H1 (cell line): ENCODE data around the gene KLF6. TPM values are rescaled to one million over a fixed set of nuclear protein-coding genes. Genes with fewer than 3 reads are reported as not detected.

Experiments used
- CTCF ChIA-PET: fragments of 300-600 bp; sonication (Branson Sonifier 250); formaldehyde crosslinking; loops from one replicate; lab custom pipeline; 2021; ENCODE audit not compliant: partially characterized antibody; lab: Charles Lee
- POLR2A ChIA-PET: fragments of 300-600 bp; sonication (Branson Sonifier 250); formaldehyde crosslinking; loops from one replicate; lab custom pipeline; 2021; ENCODE audit warnings: inconsistent platforms; ENCODE audit not compliant: partially characterized antibody; lab: Charles Lee
- DNase-seq, 2 experiments: peaks; one replicate each; pipeline versions ENCODE4 v3.0.0 to v3.0.0-alpha.2; 2010 to 2022; ENCODE audit warnings: low spot score in 2 of 2, low read depth in 1 of 2, mixed read lengths in 1 of 2
- FAIRE-seq: peaks from 2 replicates; lab custom pipeline; 2011; peaks lifted over from hg19 to GRCh38; lab: Jason Lieb, UNC
- H2AFZ ChIP-seq: 2 replicates; pipeline ENCODE4 v1.8.1; 2012; ENCODE audit warnings: low read length, inconsistent platforms
- H2AK5ac ChIP-seq: 2 replicates; pipeline ENCODE4 v1.6.1; 2013; ENCODE audit warnings: low read depth, low read length
- H2BK120ac ChIP-seq: replicated peaks from 2 replicates; pipeline ENCODE3; 2013; ENCODE audit warnings: low read depth, low read length, inconsistent platforms
- H2BK12ac ChIP-seq: 2 replicates; pipeline ENCODE4 v1.6.1; 2013; ENCODE audit warnings: low read depth, low read length
- H2BK15ac ChIP-seq: 2 replicates; pipeline ENCODE4 v1.6.1; 2013; ENCODE audit warnings: low read length
- H2BK20ac ChIP-seq: 2 replicates; pipeline ENCODE4 v1.6.1; 2013; ENCODE audit warnings: low read length
- H2BK5ac ChIP-seq: 2 replicates; pipeline ENCODE4 v1.6.1; 2013; ENCODE audit warnings: low read depth, low read length
- H3K14ac ChIP-seq: 2 replicates; pipeline ENCODE4 v1.6.1; 2013; ENCODE audit warnings: inconsistent platforms; ENCODE audit not compliant: insufficient read length
- H3K18ac ChIP-seq: 2 replicates; pipeline ENCODE4 v1.6.1; 2013; ENCODE audit warnings: low read length; ENCODE audit errors: extremely low read depth
- H3K23ac ChIP-seq: 2 replicates; pipeline ENCODE4 v1.6.1; 2013; ENCODE audit warnings: inconsistent platforms; ENCODE audit not compliant: insufficient read length
- H3K23me2 ChIP-seq: 2 replicates; pipeline ENCODE4 v1.6.1; 2013; ENCODE audit warnings: low read depth, low read length
- H3K27ac ChIP-seq: 2 replicates; pipeline ENCODE4 v1.6.1; 2011; ENCODE audit warnings: low read depth, low read length, inconsistent platforms
- H3K27me3 ChIP-seq, 4 experiments: replicated peaks in 1 of 4; 1 replicate in 1 of 4; 2 replicates in 3 of 4; pipeline versions ENCODE4 v1.6.1 to v1.8.1; 2011 to 2013; ENCODE audit warnings: low read length in 3 of 4, mild to moderate bottlenecking in 3 of 4, inconsistent platforms in 2 of 4, mixed read lengths in 2 of 4, moderate library complexity in 1 of 4; ENCODE audit not compliant: control insufficient read depth in 3 of 4, insufficient read depth in 3 of 4; ENCODE audit errors: extremely low read depth in 1 of 4
- H3K36me3 ChIP-seq, 4 experiments: 2 replicates each; pipeline versions ENCODE4 v1.6.1 to v1.8.1; 2011 to 2013; ENCODE audit warnings: mild to moderate bottlenecking in 4 of 4, low read length in 3 of 4, moderate library complexity in 2 of 4, control low read depth in 1 of 4, inconsistent platforms in 1 of 4; ENCODE audit not compliant: insufficient read depth in 4 of 4, control insufficient read depth in 2 of 4
- H3K4ac ChIP-seq: replicated peaks from 2 replicates; pipeline ENCODE3; 2013; ENCODE audit warnings: low read length, low read depth, mixed read lengths, inconsistent platforms; ENCODE audit not compliant: insufficient read length
- H3K4me1 ChIP-seq, 4 experiments: replicated peaks in 1 of 4; 1 replicate in 1 of 4; 2 replicates in 3 of 4; pipeline versions ENCODE4 v1.6.1 to v1.8.1; 2011 to 2013; ENCODE audit warnings: low read length in 3 of 4, inconsistent platforms in 2 of 4, mixed read lengths in 1 of 4; ENCODE audit not compliant: insufficient read depth in 4 of 4, control insufficient read depth in 3 of 4
- H3K4me2 ChIP-seq, 2 experiments: 2 replicates each; pipeline versions ENCODE4 v1.6.1 to v1.8.1; 2011 to 2013; ENCODE audit warnings: low read depth in 2 of 2, low read length in 2 of 2, control low read depth in 1 of 2, inconsistent platforms in 1 of 2, mild to moderate bottlenecking in 1 of 2; ENCODE audit not compliant: insufficient read depth in 1 of 2
- H3K4me3 ChIP-seq, 4 experiments: fragments of 200-600, 300-600 bp in 1 of 4; sonication (generic), shearing (Covaris generic), sonication (Bioruptor Twin) in 1 of 4; 2 replicates each; pipeline versions ENCODE4 v1.5.1 to v1.8.1; 2011 to 2016; ENCODE audit warnings: low read length in 4 of 4, low read depth in 3 of 4, control low read depth in 2 of 4, inconsistent platforms in 2 of 4, mild to moderate bottlenecking in 2 of 4, mixed read lengths in 1 of 4, moderate library complexity in 1 of 4; ENCODE audit not compliant: insufficient read depth in 2 of 4; ENCODE audit errors: extremely low read depth in 1 of 4
- H3K56ac ChIP-seq: replicated peaks from 2 replicates; pipeline ENCODE3; 2013; ENCODE audit warnings: low read depth, mild to moderate bottlenecking, mixed read lengths, low read length, inconsistent platforms; ENCODE audit not compliant: insufficient read length
- H3K79me1 ChIP-seq: 2 replicates; pipeline ENCODE4 v1.6.1; 2013; ENCODE audit warnings: low read depth, low read length, control low read depth
- H3K79me2 ChIP-seq, 2 experiments: 2 replicates each; pipeline versions ENCODE4 v1.6.1 to v1.8.1; 2012 to 2013; ENCODE audit warnings: low read length in 2 of 2, mild to moderate bottlenecking in 2 of 2, inconsistent platforms in 1 of 2; ENCODE audit not compliant: insufficient read depth in 2 of 2, control insufficient read depth in 1 of 2
- H3K9ac ChIP-seq, 4 experiments: replicated peaks in 1 of 4; 1 replicate in 1 of 4; 2 replicates in 3 of 4; pipeline versions ENCODE4 v1.6.1 to v1.8.1; 2011 to 2013; ENCODE audit warnings: low read depth in 3 of 4, low read length in 3 of 4, control low read depth in 2 of 4, mild to moderate bottlenecking in 2 of 4, moderate library complexity in 2 of 4, inconsistent platforms in 1 of 4; ENCODE audit errors: extremely low read depth in 1 of 4
- H3K9me3 ChIP-seq, 2 experiments: 2 replicates each; pipeline versions ENCODE4 v1.6.1 to v1.8.1; 2012 to 2013; ENCODE audit warnings: mild to moderate bottlenecking in 2 of 2, moderate library complexity in 2 of 2, control low read depth in 1 of 2, inconsistent platforms in 1 of 2, low read depth in 1 of 2, low read length in 1 of 2, mixed read lengths in 1 of 2; ENCODE audit not compliant: insufficient read depth in 2 of 2
- H4K20me1 ChIP-seq, 2 experiments: replicated peaks in 1 of 2; 2 replicates each; pipeline versions ENCODE3 to v1.8.1; 2011 to 2013; ENCODE audit warnings: inconsistent platforms in 2 of 2, low read length in 2 of 2, mild to moderate bottlenecking in 1 of 2; ENCODE audit not compliant: insufficient read depth in 2 of 2, control insufficient read depth in 1 of 2
- H4K5ac ChIP-seq: 2 replicates; pipeline ENCODE4 v1.6.1; 2013; ENCODE audit warnings: low read length, low read depth, mixed read lengths, inconsistent platforms; ENCODE audit not compliant: insufficient read length
- H4K8ac ChIP-seq: 2 replicates; pipeline ENCODE4 v1.8.0; 2013; ENCODE audit warnings: mild to moderate bottlenecking, moderate library complexity, low read length, inconsistent platforms; ENCODE audit not compliant: insufficient read depth; ENCODE audit errors: extremely low read depth
- H4K91ac ChIP-seq: replicated peaks from 2 replicates; pipeline ENCODE3; 2013; ENCODE audit warnings: low read length, mixed read lengths, inconsistent platforms; ENCODE audit not compliant: insufficient read length
- CREB1 ChIP-seq: IDR thresholded peaks from 2 replicates; pipeline ENCODE4 v1.6.1; 2012; ENCODE audit warnings: inconsistent platforms
- JUN ChIP-seq: IDR thresholded peaks from 2 replicates; pipeline ENCODE4 v1.6.1; 2011; ENCODE audit warnings: low read depth, mild to moderate bottlenecking, improper control_type of control experiment, low read length
- TAF7 ChIP-seq: optimal IDR thresholded peaks from 2 replicates; pipeline ENCODE3; 2011; ENCODE audit warnings: low read depth, mild to moderate bottlenecking, inconsistent platforms, low read length, moderate library complexity, borderline replicate concordance
- WGBS, 2 experiments: shearing (Covaris generic) in 1 of 2; methylation state at CpG; one replicate each; pipeline versions ENCODE4 v1.1.6 to v1.1.7; 2013 to 2015; ENCODE audit warnings: low lambda C conversion rate in 2 of 2, mixed read lengths in 2 of 2, inconsistent platforms in 1 of 2, low coverage in 1 of 2, missing lambda C conversion rate in 1 of 2; ENCODE audit not compliant: insufficient replicate concordance in 2 of 2, insufficient coverage in 1 of 2, insufficient read length in 1 of 2; ENCODE audit errors: extremely low coverage in 1 of 2, missing lambda C conversion rate in 1 of 2; 5-methylcytosine and 5-hydroxymethylcytosine counted together
- polyA plus RNA-seq, 7 experiments: library from polyadenylated mRNA; depleted of rRNA in 3 of 7; stranded (reverse) in 5 of 7; unstranded in 2 of 7; fragments of >200 nt in 5 of 7; fragments of 200-250 nt in 2 of 7; gene quantifications; 1 replicate in 5 of 7; 2 replicates in 1 of 7; 4 replicates in 1 of 7; pipeline versions ENCODE4 v1.2.1 to v1.2.3, GENCODE V29; 2011 to 2013; ENCODE audit warnings: missing spikeins in 2 of 7, mixed read lengths in 2 of 7
- total RNA-seq: library from RNA; stranded (reverse); fragmentation: NEBNext Ultra II Directional; extraction: Animal tissue kit (Norgen Biotek cat#: 25700); gene quantifications from 2 replicates; pipeline ENCODE4 v1.2.1, GENCODE V29; 2021

Gene KLF6
- total and polyA plus RNA-seq, 2 of the 8 experiments (the other 6 are each of a cell fraction or from before 2014, with no cell fraction given): 5.7 to 19.5 TPM

DNA sequence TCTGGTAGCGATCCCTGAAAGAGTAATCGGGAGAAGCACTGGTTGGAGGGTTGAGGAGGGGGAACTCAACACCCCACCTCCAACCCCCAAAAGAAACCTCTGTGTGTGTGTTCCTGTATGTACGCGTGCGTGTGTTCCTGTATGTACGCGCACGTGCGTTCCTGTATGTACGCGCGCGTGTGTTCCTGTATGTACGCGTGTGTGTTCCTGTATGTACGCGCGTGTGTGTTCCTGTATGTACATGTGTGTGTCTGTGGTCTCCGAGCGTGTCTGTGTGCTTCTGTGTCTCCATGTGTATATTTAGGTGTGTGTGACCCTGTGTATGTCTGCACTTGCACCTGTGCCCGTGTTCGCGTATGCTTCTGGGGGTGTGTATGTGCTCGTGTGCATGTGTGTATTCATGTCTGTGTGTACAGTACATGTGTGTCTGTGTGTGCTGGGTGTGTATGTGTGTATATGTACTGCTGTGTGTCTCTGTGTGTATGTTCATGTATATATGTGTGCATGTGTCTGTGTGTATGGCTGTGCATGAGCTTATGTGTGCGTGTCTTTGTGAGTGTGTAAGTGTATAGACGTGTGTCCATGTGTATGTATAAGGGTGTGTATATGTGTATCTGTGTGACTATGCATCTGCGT lies 42.9 kb upstream of the KLF6 start:
- FAIRE-seq: no peak
- no peak overlapping the region for H2AFZ ChIP-seq

More for the DNA sequence above, 42.9 kb upstream of the KLF6 start:
- no peak for DNase-seq
- TF ChIP-seq TAF7 (no peak), CREB1 (no peak), JUN (no peak)
- Histone ChIP-seq H3K79me2 (no peaks in the 10 kb centered on the region), H2BK120ac (peak overlapping the region; percentile 45), H3K4me3 (no peak overlapping the region), H4K5ac (no peak overlapping the region), H4K8ac (0 out of 2 replicates have a peak overlapping the region, but pooled peaks have one; percentile 29), H3K4ac (peak overlapping the region; percentile 46), H4K20me1 (peaks cover 0 to 1% of the 10 kb centered on the region in 2 experiments), H3K9ac (no peak overlapping the region), H2BK15ac (peak overlapping the region; percentile 98), H3K9me3 (no peaks in the 10 kb centered on the region), H3K79me1 (no peaks in the 10 kb centered on the region), H3K23ac (no peak overlapping the region), H3K4me2 (no peak overlapping the region; a peak in 1 of 4 replicates), H3K56ac (no peak overlapping the region), H3K27ac (no peak overlapping the region), H3K27me3 (no peaks in the 10 kb centered on the region; a peak in 1 of 7 replicates), H2BK20ac (peak overlapping the region; percentile 63), H3K14ac (no peak overlapping the region), H3K18ac (no peak overlapping the region), H3K23me2 (peaks cover 5% of the 10 kb centered on the region), H3K36me3 (no peaks in the 10 kb centered on the region), H2BK5ac (peak overlapping the region; percentile 79), H3K4me1 (peaks cover 4 to 16% (median 8%) of the 10 kb centered on the region in 4 experiments), H2AK5ac (peak overlapping the region; percentile 99), H4K91ac (peak overlapping the region; percentile 44), H2BK12ac (peak overlapping the region; percentile 97)
- ChIA-PET CTCF (interaction anchor here (1.0 to 1.1 kb wide), 2 partner anchors 10 to 38 kb away, joined by 3 read pairs; no protein-coding TSS in a partner anchor), POLR2A (interaction anchor here (2.3 kb wide), 1 partner anchor 43 kb away, joined by 9 read pairs; the partner anchor contains the start of gene KLF6)
- WGBS, 2 experiments: 94% methylated on average over 27 of the region's 27 CpGs; no CpG with 5 or more reads in 1 of the 2 experiments
